SK-N-MC (cell line): ENCODE results near the gene DSCAML1.

Experiments
- EZH2 ChIP-seq: fragments of 200-600 bp; sonication (generic); IDR thresholded peaks from one replicate; pipeline ENCODE4 v1.6.1; 2017; ENCODE audit warnings: antibody characterized with exemption
- FOXP2 ChIP-seq: optimal IDR thresholded peaks from 2 replicates; pipeline ENCODE3; 2011; ENCODE audit warnings: mild to moderate bottlenecking, moderate library complexity; ENCODE audit not compliant: insufficient read depth; ENCODE audit errors: extremely low read length, control extremely low read depth
- POLR2AphosphoS5 ChIP-seq: IDR thresholded peaks from 2 replicates; pipeline ENCODE4 v1.6.1; 2012; ENCODE audit warnings: mild to moderate bottlenecking, low read depth, low read length, borderline replicate concordance

GRCh38 chr11:117834838-117835443 lies 37.9 kb upstream of the DSCAML1 start:
- no peak for TF ChIP-seq POLR2AphosphoS5
- TF ChIP-seq FOXP2: no peak
- TF ChIP-seq EZH2: no peak
